ENCODE measurements around the gene ETDC.
A peak's percentile ranks its signal among the peaks of the same experiment; 100 is the strongest.

ETDC gene

GRCh38 chrX:135340831-135341230 is 31.6 kb downstream of the ETDC start:
- peak; percentile 84 for DNase-seq (ENCODE audit: low read depth)
- no peak for TF ChIP-seq CTCF (conservative IDR thresholded peaks at IDR 0.05; ENCODE audit: control insufficient read depth, insufficient read depth, low read depth, low read length)
- H3K4me3 ChIP-seq (ENCODE audit: control insufficient read depth, low read depth, low read length) = peak overlapping the region; percentile 30

- DNase-seq (ENCODE audit: low read depth) = peak; percentile 80
- no peak for TF ChIP-seq CTCF (conservative IDR thresholded peaks at IDR 0.05; ENCODE audit: control insufficient read depth, insufficient read depth, low read depth, low read length)
- peak overlapping the region; percentile 59 for H3K4me3 ChIP-seq (ENCODE audit: control insufficient read depth, low read depth, low read length)
Measured at GRCh38 chrX:135345107-135345589, 35.9 kb downstream of the ETDC start.

GRCh38 chrX:135346975-135347374 is 37.7 kb downstream of the ETDC start:
- DNase-seq (ENCODE audit: low read depth) = no peak
- H3K4me3 ChIP-seq (ENCODE audit: control insufficient read depth, low read depth, low read length) = no peak overlapping the region
- no peak for TF ChIP-seq CTCF (conservative IDR thresholded peaks at IDR 0.05; ENCODE audit: control insufficient read depth, insufficient read depth, low read depth, low read length)

- TF ChIP-seq CTCF (conservative IDR thresholded peaks at IDR 0.05; ENCODE audit: control insufficient read depth, insufficient read depth, low read depth, low read length) = no peak
- no peak for DNase-seq (ENCODE audit: low read depth)
Measured at GRCh38 chrX:135347381-135348016, 38.2 kb downstream of the ETDC start.

GRCh38 chrX:135354288-135354687 is 45.0 kb downstream of the ETDC start:
- H3K4me3 ChIP-seq (ENCODE audit: control insufficient read depth, low read depth, low read length) = no peak overlapping the region
- no peak for DNase-seq (ENCODE audit: low read depth)

More at GRCh38 chrX:135347381-135348016, 38.2 kb downstream of the ETDC start:
- H3K4me3 ChIP-seq (ENCODE audit: control insufficient read depth, low read depth, low read length) = no peak overlapping the region

More at GRCh38 chrX:135354288-135354687, 45.0 kb downstream of the ETDC start:
- TF ChIP-seq CTCF (conservative IDR thresholded peaks at IDR 0.05; ENCODE audit: control insufficient read depth, insufficient read depth, low read depth, low read length) = no peak

Measured in fibroblast of mammary gland (primary cell).